Measurements from ENCODE around the gene USP25. TPM values are rescaled to one million over a fixed set of nuclear protein-coding genes. Genes with fewer than 3 reads are reported as not detected.

Gene USP25
- total and polyA plus RNA-seq, 2 of the 8 experiments (the other 6 are each of a cell fraction or from before 2014, with no cell fraction given) = 11.2 to 48.1 TPM

DNA sequence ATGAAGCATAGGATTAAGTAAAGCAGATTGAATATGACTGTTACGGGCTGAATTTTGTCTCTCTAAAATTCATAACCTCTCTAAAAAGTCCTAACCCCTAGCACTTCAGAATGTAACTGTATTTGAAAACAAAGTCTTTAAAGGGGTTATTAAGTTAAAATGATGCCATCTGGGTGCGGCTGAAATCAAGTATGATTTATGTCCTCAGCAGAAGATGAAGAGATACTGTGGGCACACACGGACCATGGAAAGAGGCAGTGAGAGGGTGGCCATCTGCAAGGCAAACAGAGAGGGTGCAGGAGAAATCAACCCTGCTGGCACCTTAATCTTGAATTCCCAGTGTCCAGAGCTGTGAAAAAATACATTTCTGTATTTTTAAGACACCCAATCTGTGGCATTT is 3.8 kb upstream of the USP25 start:
- Histone ChIP-seq H4K91ac (replicated peaks; ENCODE audit: insufficient read length, low read length) (no peak overlapping the region), H2AFZ (ENCODE audit: low read length) (no peak overlapping the region), H3K27me3 (replicated peaks in 1 of 4; ENCODE audit: control insufficient read depth in 3 of 4, extremely low read depth in 1 of 4, insufficient read depth in 3 of 4, low read length in 3 of 4) (peaks cover 0 to 1% (median 0%) of the 10 kb centered on the region in 4 experiments; a peak in 3 of 7 replicates), H2BK120ac (replicated peaks; ENCODE audit: low read depth, low read length) (no peak overlapping the region), H3K56ac (replicated peaks; ENCODE audit: insufficient read length, low read depth, low read length) (no peak overlapping the region), H3K4ac (replicated peaks; ENCODE audit: insufficient read length, low read depth, low read length) (no peak overlapping the region), H3K14ac (ENCODE audit: insufficient read length) (no peak overlapping the region), H2BK5ac (ENCODE audit: low read depth, low read length) (no peak overlapping the region), H3K18ac (ENCODE audit: extremely low read depth, low read length) (no peak overlapping the region), H2AK5ac (ENCODE audit: low read depth, low read length) (no peak overlapping the region), H3K23me2 (ENCODE audit: low read depth, low read length) (no peaks in the 10 kb centered on the region; the same call in 1 of the 2 replicates), H3K79me2 (ENCODE audit: control insufficient read depth in 1 of 2, insufficient read depth in 2 of 2, low read length in 2 of 2) (peaks cover 0 to 6% of the 10 kb centered on the region in 2 experiments; a peak in 3 of 4 replicates), H3K4me1 (replicated peaks in 1 of 4; ENCODE audit: control insufficient read depth in 3 of 4, insufficient read depth in 4 of 4, low read length in 3 of 4) (no peaks in the 10 kb centered on the region; a peak in 4 of 7 replicates), H4K8ac (ENCODE audit: extremely low read depth, insufficient read depth, low read length) (no peak overlapping the region), H3K23ac (ENCODE audit: insufficient read length) (no peak overlapping the region), H2BK12ac (ENCODE audit: low read depth, low read length) (no peak overlapping the region), H2BK20ac (ENCODE audit: low read length) (no peak overlapping the region), H3K9ac (replicated peaks in 1 of 4; ENCODE audit: extremely low read depth in 1 of 4, low read depth in 3 of 4, low read length in 3 of 4) (no peak overlapping the region), H3K36me3 (ENCODE audit: control insufficient read depth in 2 of 4, insufficient read depth in 4 of 4, low read length in 3 of 4) (no peaks in the 10 kb centered on the region), H3K79me1 (ENCODE audit: low read depth, low read length) (no peaks in the 10 kb centered on the region), H3K27ac (ENCODE audit: low read depth, low read length) (no peak overlapping the region), H3K9me3 (ENCODE audit: insufficient read depth in 2 of 2, low read depth in 1 of 2, low read length in 1 of 2) (no peaks in the 10 kb centered on the region), H3K4me2 (ENCODE audit: insufficient read depth in 1 of 2, low read depth in 2 of 2, low read length in 2 of 2) (no peak overlapping the region), H2BK15ac (ENCODE audit: low read length) (no peak overlapping the region), H3K4me3 (ENCODE audit: extremely low read depth in 1 of 4, insufficient read depth in 2 of 4, low read depth in 3 of 4, low read length in 4 of 4) (no peak overlapping the region), H4K20me1 (replicated peaks in 1 of 2; ENCODE audit: control insufficient read depth in 1 of 2, insufficient read depth in 2 of 2, low read length in 2 of 2) (no peaks in the 10 kb centered on the region), H4K5ac (ENCODE audit: insufficient read length, low read depth, low read length) (no peak overlapping the region)
- ChIA-PET POLR2A (ENCODE audit: partially characterized antibody) (no interaction called here), CTCF (ENCODE audit: partially characterized antibody) (no interaction called here)
- TF ChIP-seq EGR1 (IDR thresholded peaks at IDR 0.05; ENCODE audit: borderline replicate concordance, low read depth, low read length) (no peak), TBP (IDR thresholded peaks at IDR 0.05; ENCODE audit: low read depth, low read length) (no peak), CBX5 (IDR thresholded peaks at IDR 0.05; ENCODE audit: low read depth, low read length) (no peak), RNF2 (IDR thresholded peaks at IDR 0.05; ENCODE audit: borderline replicate concordance, low read depth, low read length, missing control alignments, poor library complexity, severe bottlenecking) (no peak), KDM5A (IDR thresholded peaks at IDR 0.05; ENCODE audit: low read length) (no peak), SRF (IDR thresholded peaks at IDR 0.05; ENCODE audit: low read depth, low read length) (no peak), POLR2A (IDR thresholded peaks at IDR 0.05; ENCODE audit: control extremely low read depth in 1 of 2, low read depth in 2 of 2, low read length in 2 of 2) (no peak)
- FAIRE-seq (no peak), DNase-seq (ENCODE audit: low read depth in 1 of 2, low spot score in 2 of 2) (no peak)
- 94% methylated on average over 3 of the region's 3 CpGs; no CpG with 5 or more reads in 1 of the 2 experiments for WGBS, 2 experiments (ENCODE audit: extremely low coverage in 1 of 2, insufficient coverage in 1 of 2, insufficient read length in 1 of 2, insufficient replicate concordance in 2 of 2, low coverage in 1 of 2, low lambda C conversion rate in 2 of 2, missing lambda C conversion rate in 1 of 2)

Data from H1 (cell line).